ENCODE measurements around the gene PFKFB2.

Gene PFKFB2

DNA sequence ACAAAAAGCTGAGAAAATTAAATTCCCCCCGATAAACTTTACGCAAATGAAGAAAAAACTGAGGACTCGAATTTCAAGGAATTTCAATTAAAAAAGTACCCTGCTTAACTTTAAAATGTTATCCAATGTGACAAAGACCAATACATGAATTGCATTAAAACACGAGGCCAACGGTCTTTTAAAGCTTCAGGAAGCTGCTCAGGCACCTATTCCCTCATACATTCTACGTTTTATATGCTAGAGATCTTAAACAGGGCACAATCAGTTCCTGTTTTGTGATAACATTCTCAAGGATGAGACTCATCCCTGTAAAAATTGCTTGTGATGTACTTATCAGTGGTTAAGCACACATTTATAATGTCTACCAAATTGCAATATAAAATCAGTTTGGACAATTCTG is 5.0 kb upstream of the PFKFB2 start:
- no peak for DNase-seq (ENCODE audit: extremely low read depth, insufficient read length)
- TF ChIP-seq, protein P1, sequence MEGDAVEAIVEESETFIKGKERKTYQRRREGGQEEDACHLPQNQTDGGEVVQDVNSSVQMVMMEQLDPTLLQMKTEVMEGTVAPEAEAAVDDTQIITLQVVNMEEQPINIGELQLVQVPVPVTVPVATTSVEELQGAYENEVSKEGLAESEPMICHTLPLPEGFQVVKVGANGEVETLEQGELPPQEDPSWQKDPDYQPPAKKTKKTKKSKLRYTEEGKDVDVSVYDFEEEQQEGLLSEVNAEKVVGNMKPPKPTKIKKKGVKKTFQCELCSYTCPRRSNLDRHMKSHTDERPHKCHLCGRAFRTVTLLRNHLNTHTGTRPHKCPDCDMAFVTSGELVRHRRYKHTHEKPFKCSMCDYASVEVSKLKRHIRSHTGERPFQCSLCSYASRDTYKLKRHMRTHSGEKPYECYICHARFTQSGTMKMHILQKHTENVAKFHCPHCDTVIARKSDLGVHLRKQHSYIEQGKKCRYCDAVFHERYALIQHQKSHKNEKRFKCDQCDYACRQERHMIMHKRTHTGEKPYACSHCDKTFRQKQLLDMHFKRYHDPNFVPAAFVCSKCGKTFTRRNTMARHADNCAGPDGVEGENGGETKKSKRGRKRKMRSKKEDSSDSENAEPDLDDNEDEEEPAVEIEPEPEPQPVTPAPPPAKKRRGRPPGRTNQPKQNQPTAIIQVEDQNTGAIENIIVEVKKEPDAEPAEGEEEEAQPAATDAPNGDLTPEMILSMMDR (IDR thresholded peaks at IDR 0.05; ENCODE audit: insufficient read depth, low read length, poor library complexity, severe bottlenecking), result no peak
- H3K27me3 ChIP-seq (replicated peaks; ENCODE audit: control insufficient read depth, insufficient read depth, low read length), result no peaks in the 10 kb centered on the region
- H3K36me3 ChIP-seq (ENCODE audit: control insufficient read depth, insufficient read depth, low read length), result peaks cover 8% of the 10 kb centered on the region
- H3K4me3 ChIP-seq (replicated peaks; ENCODE audit: low read depth, low read length), result no peak overlapping the region

DNA sequence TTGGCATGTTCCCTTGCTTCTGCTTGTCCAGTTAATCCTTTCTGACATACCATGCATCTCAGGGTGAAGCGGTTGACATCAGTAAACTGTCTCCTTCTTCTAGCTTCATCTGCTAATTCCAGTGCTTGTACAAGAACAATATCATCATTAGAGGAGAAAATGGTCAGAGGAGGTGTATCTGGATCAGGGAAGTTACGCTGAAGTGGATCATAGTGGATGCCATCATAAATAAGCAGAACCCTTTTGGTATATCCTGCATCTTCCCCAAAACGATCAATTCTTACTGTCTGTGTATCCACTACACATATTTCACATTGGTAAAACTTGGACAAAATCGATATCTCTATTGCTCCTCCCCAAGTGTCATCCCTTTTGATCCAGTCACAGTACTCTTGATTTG is 4.0 kb upstream of the PFKFB2 start:
- no peaks in the 10 kb centered on the region for H3K27me3 ChIP-seq (replicated peaks; ENCODE audit: control insufficient read depth, insufficient read depth, low read length)
- H3K36me3 ChIP-seq (ENCODE audit: control insufficient read depth, insufficient read depth, low read length), result peaks cover 8% of the 10 kb centered on the region
- TF ChIP-seq, protein P1 (IDR thresholded peaks at IDR 0.05; ENCODE audit: insufficient read depth, low read length, poor library complexity, severe bottlenecking), result no peak
- no peak for DNase-seq (ENCODE audit: extremely low read depth, insufficient read length)
- no peak overlapping the region for H3K4me3 ChIP-seq (replicated peaks; ENCODE audit: low read depth, low read length)

DNA sequence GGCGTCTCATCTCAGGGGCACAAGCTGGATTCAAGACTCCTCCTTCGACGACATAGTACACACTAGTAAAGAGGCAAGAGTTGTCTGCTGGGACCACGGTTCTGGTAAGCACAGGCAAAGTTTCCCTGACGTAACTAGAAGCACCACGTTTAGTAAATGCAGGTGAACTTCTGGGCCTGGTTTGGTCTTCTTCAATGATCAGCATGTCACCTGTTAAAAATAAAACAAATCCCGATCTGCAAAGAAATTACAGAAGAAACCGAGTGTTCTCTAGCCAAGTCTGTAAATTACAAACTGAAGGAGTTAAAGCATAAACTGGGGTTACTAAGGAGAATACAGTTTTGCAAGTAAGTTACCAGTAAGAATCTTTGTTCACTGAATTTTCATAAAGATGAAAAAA is 3.6 kb upstream of the PFKFB2 start:
- Histone ChIP-seq H3K4me3 (replicated peaks; ENCODE audit: low read depth, low read length) (peak overlapping the region; percentile 74), H3K27me3 (replicated peaks; ENCODE audit: control insufficient read depth, insufficient read depth, low read length) (no peaks in the 10 kb centered on the region), H3K36me3 (ENCODE audit: control insufficient read depth, insufficient read depth, low read length) (peaks cover 8% of the 10 kb centered on the region)
- TF ChIP-seq, protein P1 (IDR thresholded peaks at IDR 0.05; ENCODE audit: insufficient read depth, low read length, poor library complexity, severe bottlenecking), result no peak
- no peak for DNase-seq (ENCODE audit: extremely low read depth, insufficient read length)

DNA sequence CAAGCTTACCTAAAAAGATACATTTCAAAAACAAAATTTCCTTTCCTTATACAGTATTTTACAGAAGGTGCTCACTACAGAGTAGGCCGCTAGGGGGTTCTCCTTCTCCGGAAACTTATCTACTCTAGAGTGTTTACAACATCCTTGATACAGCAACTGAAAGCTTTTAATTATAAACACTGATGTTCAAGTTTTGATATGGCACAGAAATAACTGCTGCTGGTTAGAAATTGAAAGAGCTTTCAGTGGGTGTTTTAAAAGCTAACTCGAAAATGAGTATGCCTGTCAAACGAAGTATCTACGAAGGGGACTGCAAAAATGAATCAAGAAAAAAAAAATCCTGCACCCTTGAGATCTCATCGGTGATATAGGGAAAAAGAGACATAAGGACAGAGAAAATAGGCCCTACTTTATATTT is 3.1 kb upstream of the PFKFB2 start:
- H3K36me3 ChIP-seq (ENCODE audit: control insufficient read depth, insufficient read depth, low read length), result peaks cover 8% of the 10 kb centered on the region
- peak; percentile 65 for DNase-seq (ENCODE audit: extremely low read depth, insufficient read length)
- H3K4me3 ChIP-seq (replicated peaks; ENCODE audit: low read depth, low read length), result peak overlapping the region; percentile 74
- TF ChIP-seq, protein P1 (IDR thresholded peaks at IDR 0.05; ENCODE audit: insufficient read depth, low read length, poor library complexity, severe bottlenecking), result peak; percentile 84
- H3K27me3 ChIP-seq (replicated peaks; ENCODE audit: control insufficient read depth, insufficient read depth, low read length), result no peaks in the 10 kb centered on the region

DNA sequence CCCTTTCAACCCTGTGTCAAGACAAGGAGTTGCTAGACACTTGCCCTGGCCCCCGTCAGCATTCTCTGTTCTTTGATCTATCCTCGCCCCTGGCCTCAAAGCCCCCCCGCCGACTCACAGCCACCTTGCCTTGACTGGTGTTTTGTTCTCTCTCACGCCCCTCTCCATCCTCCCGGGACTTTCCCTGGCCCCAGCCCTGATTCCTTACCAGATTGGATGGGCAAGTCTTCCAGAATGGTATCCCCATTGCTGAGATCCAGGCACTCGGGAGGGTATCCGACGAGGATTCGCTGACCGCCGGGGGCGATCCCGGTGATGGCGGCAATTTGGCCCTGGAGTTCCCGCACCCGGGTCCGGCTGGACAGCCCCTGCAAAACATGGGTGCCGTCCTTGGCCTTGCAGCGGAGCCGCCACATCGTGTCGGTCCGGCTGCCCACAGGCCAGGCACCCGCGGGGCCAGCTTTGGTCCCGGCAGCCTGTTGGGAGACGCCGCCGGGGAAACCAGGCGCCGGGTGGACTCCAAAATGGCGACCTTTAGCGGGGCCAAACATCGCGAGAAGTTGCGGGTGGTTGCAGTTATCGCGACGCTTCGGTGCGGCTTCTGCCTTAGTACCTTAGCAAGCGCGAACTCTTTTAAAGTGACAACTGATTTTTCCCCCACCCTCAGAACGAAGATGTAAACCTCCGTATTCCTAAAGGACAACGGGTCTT is 2.4 kb upstream of the PFKFB2 start:
- Histone ChIP-seq H3K27me3 (replicated peaks; ENCODE audit: control insufficient read depth, insufficient read depth, low read length) (no peaks in the 10 kb centered on the region), H3K36me3 (ENCODE audit: control insufficient read depth, insufficient read depth, low read length) (peaks cover 8% of the 10 kb centered on the region), H3K4me3 (replicated peaks; ENCODE audit: low read depth, low read length) (peak overlapping the region; percentile 74)
- TF ChIP-seq, protein P1 (IDR thresholded peaks at IDR 0.05; ENCODE audit: insufficient read depth, low read length, poor library complexity, severe bottlenecking), result no peak
- peak; percentile 88 for DNase-seq (ENCODE audit: extremely low read depth, insufficient read length)

Measured in GM06990 (cell line).